Midbrain (tissue), 1 donor: Measurements from ENCODE around the gene C22orf15.

Experiments used
- DNase-seq: peaks from one replicate; lab custom pipeline; 2025; lab: John Stamatoyannopoulos, UW

The C22orf15 gene

DNA sequence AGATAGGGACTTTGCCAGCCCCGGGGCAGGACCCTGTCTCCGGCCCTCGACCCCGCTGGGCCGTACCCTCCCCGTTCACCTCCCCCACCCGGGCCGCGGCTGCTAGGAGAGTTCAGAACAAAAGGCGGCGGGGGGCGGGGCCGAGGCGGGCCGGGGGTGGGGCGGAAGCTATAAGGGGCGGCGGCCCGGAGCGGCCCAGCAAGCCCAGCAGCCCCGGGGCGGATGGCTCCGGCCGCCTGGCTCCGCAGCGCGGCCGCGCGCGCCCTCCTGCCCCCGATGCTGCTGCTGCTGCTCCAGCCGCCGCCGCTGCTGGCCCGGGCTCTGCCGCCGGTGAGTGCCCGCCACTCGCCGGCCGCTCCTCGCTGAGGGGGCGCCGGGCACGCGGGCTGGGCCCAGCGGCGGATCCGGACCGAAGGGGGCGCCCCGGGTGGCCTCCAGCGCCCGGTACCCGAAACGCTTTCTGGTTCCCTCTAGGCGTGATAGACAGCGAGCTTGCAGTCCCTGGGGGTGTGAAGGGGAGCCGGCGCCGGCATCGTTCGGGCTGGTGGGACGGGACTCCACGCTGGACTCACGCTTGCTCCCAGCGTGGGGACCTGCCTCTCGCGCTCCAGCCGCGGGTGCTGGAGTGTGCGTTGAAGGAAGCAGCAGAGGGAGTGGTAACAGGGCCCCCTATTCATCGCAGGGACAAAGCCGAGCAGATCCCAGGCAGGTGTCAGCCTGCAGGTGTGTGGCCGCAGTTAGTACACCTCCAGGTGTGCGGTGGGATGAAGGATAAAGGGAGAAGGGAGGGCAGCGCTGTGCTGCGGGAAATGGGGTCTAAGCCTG, 10.1 kb downstream of the C22orf15 start, which contains the start of gene MMP11:
TSS of gene MMP11 (plus strand) at position 201 of the 825 bp plus-strand sequence. CDS start at position 223, 22 bp downstream.
- DNase-seq = no peak

DNA sequence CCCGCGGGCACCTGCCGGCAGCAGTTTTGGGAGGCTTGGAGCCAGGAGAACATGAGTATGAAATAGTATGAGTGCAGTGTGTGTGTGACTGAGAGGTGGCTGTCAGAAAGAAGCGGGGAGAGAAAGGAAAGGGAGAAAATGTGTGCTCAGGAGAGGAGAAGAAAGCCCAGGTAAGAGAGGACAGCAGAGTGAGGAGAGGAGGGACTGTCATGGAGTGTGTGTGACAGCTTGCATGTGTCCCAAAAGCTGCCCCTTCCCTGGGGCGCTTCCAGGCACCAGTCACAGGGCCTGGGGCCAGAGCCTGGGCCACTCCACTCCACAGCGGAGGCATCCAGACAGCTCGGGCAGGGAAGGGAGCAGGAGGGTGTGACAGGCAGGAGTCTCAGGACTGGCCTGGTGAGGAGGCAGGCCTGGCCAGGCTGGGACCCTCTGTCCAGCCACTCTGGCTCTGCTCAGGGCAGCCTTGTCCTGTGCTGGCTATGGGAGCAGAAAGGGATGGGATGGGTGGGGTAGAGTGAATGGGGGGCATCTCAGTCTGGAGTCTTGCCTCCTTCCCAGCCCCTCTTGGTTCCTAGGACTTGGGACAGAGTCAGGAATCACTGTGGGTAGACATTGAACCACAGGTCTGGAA, 10.8 kb downstream of the C22orf15 start:
- no peak for DNase-seq

- no peak for DNase-seq
Observed at GRCh38 chr22:23774114-23774921, 11.5 kb downstream of the C22orf15 start.

DNA sequence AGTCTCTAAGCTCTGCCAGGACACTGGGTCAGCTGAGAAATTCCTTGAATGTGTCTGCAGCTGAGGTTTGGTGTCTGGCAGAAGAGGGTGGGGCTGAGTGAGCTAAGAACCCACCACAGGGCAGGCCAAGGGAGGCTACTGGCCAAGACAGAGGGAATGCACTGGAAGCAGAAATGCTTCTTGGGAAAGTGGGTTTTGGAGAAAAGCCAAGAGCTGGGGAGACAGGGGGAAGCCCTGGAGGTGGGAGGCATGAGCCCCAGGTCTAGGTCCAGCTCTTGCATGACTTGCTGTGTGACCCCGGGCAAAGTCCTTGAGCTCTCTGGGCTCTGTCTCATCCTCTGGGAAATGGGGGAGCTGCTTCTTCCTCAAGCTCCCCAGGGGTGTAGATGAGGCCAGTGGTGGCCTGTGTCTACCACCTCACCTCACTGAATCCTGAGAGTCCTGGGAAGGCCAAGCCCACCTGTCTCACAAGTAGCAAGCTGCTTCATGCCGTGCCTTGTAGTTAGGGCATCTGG, 12.2 kb downstream of the C22orf15 start:
- no peak for DNase-seq

DNA sequence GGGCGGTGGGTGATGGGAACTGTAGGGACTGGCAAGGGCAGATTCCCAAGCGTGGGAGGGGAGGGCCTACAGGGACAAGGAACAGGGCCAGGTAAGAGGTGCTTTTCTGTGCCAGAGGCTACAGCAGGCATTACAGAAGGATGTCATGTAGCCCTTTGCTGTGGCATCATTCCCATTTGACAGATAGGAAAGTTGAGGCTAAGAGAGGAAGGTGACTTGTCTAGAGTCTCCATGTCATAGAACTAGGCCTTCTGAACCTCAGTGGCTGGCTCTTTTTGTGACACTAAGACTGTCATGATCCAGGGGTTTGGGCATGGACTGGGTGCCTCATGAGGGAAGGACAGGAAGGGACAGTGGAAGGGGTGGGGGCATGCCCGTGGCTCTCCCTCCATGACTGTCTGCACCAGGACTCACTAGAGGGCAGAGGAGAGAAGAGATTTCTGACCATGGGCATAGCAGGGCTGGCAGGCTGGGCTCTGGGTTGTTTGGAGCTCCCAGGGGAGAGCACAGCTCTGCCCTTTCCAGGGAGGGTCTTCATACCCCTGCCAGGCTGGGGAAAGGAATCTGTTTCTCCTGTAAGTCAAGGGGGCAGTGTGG, 13.1 kb downstream of the C22orf15 start:
- DNase-seq = no peak

DNA sequence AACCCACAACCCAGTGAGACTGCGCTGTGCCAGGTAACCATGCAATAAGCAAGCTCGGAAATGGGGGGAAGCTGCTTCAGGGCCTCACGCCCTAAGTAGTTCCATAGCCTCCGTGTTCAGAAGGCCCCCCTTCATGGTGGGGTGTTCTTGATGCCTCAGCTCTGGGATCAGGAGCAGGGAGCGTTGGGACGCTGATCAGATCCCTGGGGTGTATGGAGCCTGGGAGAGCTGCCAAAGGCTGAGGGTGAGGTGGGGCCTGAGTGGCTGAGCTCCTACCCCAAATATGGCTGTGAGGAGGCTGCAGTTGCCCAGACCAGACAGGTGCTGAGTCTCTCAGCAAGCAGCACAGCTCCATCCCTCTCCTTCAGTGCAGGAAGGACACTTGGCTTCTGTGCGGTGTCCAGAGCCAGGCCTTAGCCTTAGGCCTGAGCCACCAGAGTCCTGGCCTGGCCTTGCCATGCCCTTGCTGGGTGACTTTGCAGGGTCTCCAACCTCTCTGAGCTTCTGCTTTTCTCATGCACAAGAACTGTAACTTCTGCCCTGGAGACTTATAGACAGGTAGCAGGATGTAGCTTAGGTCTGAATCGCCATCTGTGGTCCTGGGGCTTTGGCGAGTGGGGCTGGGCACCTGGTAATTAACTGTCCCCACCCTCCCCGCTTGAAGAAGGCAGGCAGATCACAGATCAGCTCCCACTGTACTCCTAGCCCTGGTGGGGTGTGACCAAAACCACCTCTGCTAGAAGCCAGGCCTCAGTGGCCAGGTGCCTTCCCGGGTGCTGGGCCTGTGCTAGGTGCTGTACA, 15.2 kb downstream of the C22orf15 start:
- DNase-seq = no peak

DNA sequence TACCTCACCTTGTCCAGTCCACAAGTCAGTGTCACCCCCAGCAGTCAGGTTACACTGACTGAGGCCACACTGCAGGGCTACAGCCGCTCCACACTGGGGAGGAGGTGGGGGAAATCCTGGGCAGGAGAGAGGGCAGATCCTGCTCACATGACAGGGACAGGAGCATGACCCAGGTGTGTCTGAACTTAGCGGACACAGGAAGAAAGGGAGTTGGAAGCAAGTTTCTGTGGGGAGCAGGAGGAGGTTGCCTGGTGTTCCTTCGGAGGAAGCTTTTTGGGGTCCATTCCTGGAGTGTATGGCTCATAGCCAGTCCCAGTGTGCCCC, 15.7 kb downstream of the C22orf15 start:
- DNase-seq = no peak

GRCh38 chr22:23779083-23779482, 16.3 kb downstream of the C22orf15 start:
- DNase-seq = no peak

GRCh38 chr22:23779731-23780130, 16.9 kb downstream of the C22orf15 start:
- DNase-seq = no peak

- no peak for DNase-seq
Observed at GRCh38 chr22:23780146-23780748, 17.5 kb downstream of the C22orf15 start.

DNA sequence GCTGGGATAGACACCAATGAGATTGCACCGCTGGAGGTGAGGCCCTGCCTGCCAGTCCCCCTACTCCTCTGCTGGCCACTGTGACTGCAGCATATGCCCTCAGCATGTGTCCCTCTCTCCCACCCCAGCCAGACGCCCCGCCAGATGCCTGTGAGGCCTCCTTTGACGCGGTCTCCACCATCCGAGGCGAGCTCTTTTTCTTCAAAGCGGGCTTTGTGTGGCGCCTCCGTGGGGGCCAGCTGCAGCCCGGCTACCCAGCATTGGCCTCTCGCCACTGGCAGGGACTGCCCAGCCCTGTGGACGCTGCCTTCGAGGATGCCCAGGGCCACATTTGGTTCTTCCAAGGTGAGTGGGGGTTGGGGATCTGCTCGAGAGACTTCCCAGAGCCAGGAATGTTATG, 18.3 kb downstream of the C22orf15 start:
- DNase-seq = peak; percentile 84

GRCh38 chr22:23781511-23782183, 18.9 kb downstream of the C22orf15 start:
- no peak for DNase-seq

DNA sequence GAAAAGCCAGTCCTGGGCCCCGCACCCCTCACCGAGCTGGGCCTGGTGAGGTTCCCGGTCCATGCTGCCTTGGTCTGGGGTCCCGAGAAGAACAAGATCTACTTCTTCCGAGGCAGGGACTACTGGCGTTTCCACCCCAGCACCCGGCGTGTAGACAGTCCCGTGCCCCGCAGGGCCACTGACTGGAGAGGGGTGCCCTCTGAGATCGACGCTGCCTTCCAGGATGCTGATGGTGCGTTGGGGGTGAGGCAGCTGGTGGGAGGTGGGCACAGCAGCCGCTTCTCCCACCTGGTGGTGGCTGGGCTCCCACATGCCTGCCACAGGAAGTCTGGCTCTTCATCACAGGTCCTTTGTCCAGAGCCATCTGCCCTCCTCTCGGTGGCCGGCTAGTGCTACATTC, 19.5 kb downstream of the C22orf15 start:
- DNase-seq = no peak

DNA sequence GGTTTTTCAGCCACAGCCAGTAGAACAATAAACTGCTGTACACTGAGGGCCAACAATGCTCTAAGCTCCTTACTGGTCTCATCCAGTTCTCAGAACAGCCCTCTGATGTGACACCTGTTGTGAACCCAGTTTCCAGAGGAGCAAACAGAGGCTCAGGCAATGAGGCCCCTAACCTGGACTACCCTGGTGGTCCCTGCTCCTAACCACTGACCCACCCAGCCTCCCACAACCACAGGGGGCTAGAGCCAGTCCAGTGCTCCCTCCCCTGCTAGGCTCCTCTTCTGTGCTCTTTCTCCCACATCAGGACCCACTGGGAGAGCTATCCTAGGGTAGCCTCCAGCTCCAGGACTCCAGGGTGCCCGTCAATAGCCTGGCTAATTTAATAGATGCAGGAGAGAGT, 19.9 kb downstream of the C22orf15 start:
- DNase-seq = no peak

GRCh38 chr22:23783265-23784150, 20.7 kb downstream of the C22orf15 start:
- no peak for DNase-seq

DNA sequence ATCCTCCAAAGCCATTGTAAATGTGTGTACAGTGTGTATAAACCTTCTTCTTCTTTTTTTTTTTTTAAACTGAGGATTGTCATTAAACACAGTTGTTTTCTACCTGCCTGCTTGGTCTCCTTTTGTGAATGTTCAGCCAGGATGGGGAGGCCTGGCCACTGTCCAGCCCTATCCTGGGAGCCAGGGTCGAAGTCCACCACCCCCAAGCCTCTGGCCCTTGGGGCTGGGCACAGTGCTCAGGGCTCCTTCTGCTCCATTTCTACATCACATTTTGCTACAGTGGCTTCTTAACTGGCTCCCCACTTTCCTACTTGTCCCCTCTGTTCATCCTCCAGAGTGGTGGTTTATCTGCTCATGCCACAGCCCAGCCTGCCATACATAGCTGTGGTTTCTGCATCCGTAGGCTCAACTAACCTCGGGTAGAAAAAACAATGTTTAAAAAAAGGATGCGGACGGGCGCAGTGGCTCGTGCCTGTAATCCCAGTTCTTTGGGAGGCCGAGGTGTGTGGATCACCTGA, 21.5 kb downstream of the C22orf15 start:
- no peak for DNase-seq

DNA sequence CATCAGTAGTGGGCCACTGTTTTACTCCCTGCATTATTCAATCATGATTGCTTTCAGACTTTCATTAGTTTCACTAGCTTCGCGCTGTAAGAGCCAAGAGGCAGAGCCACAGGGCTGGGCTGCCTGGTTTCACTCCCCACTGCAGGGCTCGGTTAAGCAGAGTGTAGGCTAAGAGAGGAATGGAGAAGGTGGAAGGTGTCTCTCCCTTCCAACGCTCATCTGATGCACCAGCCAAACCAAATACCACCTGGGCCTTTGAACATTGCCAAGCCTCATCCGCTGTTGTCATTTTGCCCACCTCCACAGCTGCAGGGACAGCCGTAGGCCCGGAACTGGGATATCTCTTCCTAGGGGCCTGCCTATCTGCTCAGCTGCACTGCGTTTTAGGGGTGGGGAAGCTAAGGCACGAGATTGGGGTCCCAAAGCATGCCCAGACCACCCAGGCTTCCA, 23.5 kb downstream of the C22orf15 start:
- DNase-seq = no peak

DNA sequence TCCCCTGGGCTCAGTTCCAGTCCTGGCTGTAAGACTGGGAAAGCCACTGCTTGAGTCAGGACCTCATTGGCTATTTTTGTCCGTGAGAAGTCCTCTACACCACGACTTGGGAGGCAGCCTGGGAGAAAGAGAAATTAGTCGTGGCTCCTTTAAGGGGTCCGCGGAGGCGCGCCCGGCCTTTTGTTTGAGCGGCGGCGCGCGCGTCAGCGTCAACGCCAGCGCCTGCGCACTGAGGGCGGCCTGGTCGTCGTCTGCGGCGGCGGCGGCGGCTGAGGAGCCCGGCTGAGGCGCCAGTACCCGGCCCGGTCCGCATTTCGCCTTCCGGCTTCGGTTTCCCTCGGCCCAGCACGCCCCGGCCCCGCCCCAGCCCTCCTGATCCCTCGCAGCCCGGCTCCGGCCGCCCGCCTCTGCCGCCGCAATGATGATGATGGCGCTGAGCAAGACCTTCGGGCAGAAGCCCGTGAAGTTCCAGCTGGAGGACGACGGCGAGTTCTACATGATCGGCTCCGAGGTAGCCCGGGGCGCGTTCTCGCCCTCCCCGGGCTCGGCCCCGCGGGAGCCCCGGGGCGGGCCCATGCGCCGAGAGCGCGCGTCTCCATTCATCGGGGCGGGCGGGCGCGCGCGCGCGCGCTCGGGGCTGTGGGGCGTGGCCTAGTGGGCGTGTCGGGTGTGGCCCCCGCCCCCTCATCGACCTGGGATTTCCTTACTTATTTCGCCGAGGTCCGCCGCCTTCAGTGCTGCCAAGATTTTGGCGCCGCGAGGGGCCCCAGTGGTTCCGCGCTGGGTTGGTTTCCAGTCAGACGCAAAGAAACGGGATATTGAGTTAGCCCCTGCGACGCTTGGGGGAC, 24.2 kb downstream of the C22orf15 start, which contains the start of gene SMARCB1:
TSS of gene SMARCB1 (plus strand) at position 215 of the 848 bp plus-strand sequence. CDS start at position 419, 204 bp downstream.
- DNase-seq = peak; percentile 88
